ENCODE data around the gene NPEPL1.

Gene NPEPL1

DNA sequence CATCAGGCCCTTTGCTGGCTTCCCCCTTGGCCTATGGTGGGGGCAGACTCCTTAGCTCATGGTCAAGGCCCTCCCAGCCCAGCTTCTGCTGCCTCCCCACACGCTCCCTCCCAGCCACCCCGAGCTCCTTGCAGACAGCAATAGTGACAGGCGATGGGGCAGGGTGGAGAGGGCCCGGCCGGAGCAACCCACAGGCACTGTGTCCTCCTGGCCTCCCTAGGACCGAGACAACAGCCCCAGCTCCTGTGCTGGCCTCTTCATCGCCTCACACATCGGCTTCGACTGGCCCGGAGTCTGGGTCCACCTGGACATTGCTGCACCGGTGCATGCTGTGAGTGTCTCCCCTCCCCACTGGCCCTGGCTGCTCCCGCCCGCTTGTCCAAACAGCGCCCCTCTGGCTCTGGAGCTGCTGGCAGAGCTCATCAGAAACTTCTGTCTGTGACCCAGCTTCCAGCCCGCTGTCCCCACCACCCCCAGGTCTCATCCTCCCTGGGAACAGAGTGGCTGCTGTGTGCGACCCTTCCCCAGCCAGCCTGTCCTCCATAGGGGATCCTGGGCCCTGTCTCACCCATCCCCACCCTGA lies 21.8 kb downstream of the NPEPL1 start:
- Histone ChIP-seq H3K4me1 (ENCODE audit: control insufficient read depth, low read depth, low read length) (no peaks in the 10 kb centered on the region), H3K27me3 (ENCODE audit: control insufficient read depth, insufficient read depth, low read length) (no peaks in the 10 kb centered on the region), H3K9ac (ENCODE audit: low read length) (no peak overlapping the region), H3K27ac (ENCODE audit: low read length) (no peak overlapping the region), H3K9me3 (ENCODE audit: control insufficient read depth, low read depth, low read length) (no peaks in the 10 kb centered on the region), H3K36me3 (ENCODE audit: control insufficient read depth, low read depth, low read length) (peaks cover 2% of the 10 kb centered on the region), H3K4me3 (ENCODE audit: low read length) (no peak overlapping the region)

GRCh38 chr20:58714923-58715351 lies 22.3 kb downstream of the NPEPL1 start:
- H3K9ac ChIP-seq (ENCODE audit: low read length) = no peak overlapping the region
- H3K36me3 ChIP-seq (ENCODE audit: control insufficient read depth, low read depth, low read length) = no peaks in the 10 kb centered on the region
- no peaks in the 10 kb centered on the region for H3K4me1 ChIP-seq (ENCODE audit: control insufficient read depth, low read depth, low read length)
- no peak overlapping the region for H3K27ac ChIP-seq (ENCODE audit: low read length)
- no peaks in the 10 kb centered on the region for H3K9me3 ChIP-seq (ENCODE audit: control insufficient read depth, low read depth, low read length)
- no peak overlapping the region for H3K4me3 ChIP-seq (ENCODE audit: low read length)
- no peaks in the 10 kb centered on the region for H3K27me3 ChIP-seq (ENCODE audit: control insufficient read depth, insufficient read depth, low read length)

GRCh38 chr20:58715391-58715800 lies 22.8 kb downstream of the NPEPL1 start:
- no peak overlapping the region for H3K4me3 ChIP-seq (ENCODE audit: low read length)
- no peaks in the 10 kb centered on the region for H3K9me3 ChIP-seq (ENCODE audit: control insufficient read depth, low read depth, low read length)
- H3K36me3 ChIP-seq (ENCODE audit: control insufficient read depth, low read depth, low read length) = no peaks in the 10 kb centered on the region
- H3K27me3 ChIP-seq (ENCODE audit: control insufficient read depth, insufficient read depth, low read length) = no peaks in the 10 kb centered on the region
- no peak overlapping the region for H3K9ac ChIP-seq (ENCODE audit: low read length)
- no peak overlapping the region for H3K27ac ChIP-seq (ENCODE audit: low read length)
- no peaks in the 10 kb centered on the region for H3K4me1 ChIP-seq (ENCODE audit: control insufficient read depth, low read depth, low read length)

GRCh38 chr20:58715801-58716475 lies 23.3 kb downstream of the NPEPL1 start:
- H3K4me3 ChIP-seq (ENCODE audit: low read length) = no peak overlapping the region
- H3K9ac ChIP-seq (ENCODE audit: low read length) = no peak overlapping the region
- no peaks in the 10 kb centered on the region for H3K4me1 ChIP-seq (ENCODE audit: control insufficient read depth, low read depth, low read length)
- H3K36me3 ChIP-seq (ENCODE audit: control insufficient read depth, low read depth, low read length) = no peaks in the 10 kb centered on the region
- no peak overlapping the region for H3K27ac ChIP-seq (ENCODE audit: low read length)
- no peaks in the 10 kb centered on the region for H3K9me3 ChIP-seq (ENCODE audit: control insufficient read depth, low read depth, low read length)
- H3K27me3 ChIP-seq (ENCODE audit: control insufficient read depth, insufficient read depth, low read length) = no peaks in the 10 kb centered on the region

DNA sequence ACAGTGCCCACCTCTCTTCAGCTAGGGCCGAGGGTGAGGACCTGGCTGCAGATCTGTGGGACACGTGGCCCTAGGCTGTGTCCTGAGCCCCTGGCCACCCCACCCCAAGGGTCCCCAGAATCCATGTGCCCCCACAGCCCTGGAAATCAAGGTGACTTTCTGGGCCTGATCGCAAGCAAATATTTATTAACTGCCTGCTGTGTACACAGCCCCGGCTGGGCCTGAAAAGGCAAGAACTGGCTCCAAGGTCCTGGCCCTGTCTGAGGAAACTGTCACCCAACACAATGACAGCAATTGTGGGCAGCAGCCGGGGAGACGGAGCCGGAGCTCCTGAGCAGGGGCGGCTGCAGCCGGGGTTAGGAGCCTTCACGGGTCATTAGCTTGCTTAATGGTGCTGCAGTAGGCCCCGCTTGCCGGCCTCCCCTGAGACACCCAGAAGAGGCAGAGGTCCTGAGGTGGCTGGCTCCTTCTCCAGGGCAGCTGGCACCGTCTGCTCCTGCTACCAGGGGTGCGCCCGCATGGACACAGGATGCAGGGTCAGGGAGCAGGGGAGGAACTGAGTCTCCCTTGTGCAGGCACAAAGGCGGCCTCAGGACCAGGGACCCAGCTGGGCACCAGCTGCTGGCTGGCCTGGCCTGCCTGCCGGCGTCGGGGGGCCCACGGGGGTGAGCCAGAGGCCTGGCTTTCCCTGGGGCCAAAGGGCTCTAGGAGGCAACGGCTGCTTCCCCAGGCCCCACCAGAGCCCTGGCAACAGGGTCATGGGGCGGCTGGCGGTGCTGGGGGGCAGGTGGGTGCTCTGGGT lies 24.1 kb downstream of the NPEPL1 start:
- H3K27ac ChIP-seq (ENCODE audit: low read length) = no peak overlapping the region
- H3K36me3 ChIP-seq (ENCODE audit: control insufficient read depth, low read depth, low read length) = no peaks in the 10 kb centered on the region
- H3K27me3 ChIP-seq (ENCODE audit: control insufficient read depth, insufficient read depth, low read length) = no peaks in the 10 kb centered on the region
- no peak overlapping the region for H3K4me3 ChIP-seq (ENCODE audit: low read length)
- H3K9me3 ChIP-seq (ENCODE audit: control insufficient read depth, low read depth, low read length) = no peaks in the 10 kb centered on the region
- H3K9ac ChIP-seq (ENCODE audit: low read length) = no peak overlapping the region
- no peaks in the 10 kb centered on the region for H3K4me1 ChIP-seq (ENCODE audit: control insufficient read depth, low read depth, low read length)

- Histone ChIP-seq H3K9ac (ENCODE audit: low read length) (no peak overlapping the region), H3K36me3 (ENCODE audit: control insufficient read depth, low read depth, low read length) (no peaks in the 10 kb centered on the region), H3K4me1 (ENCODE audit: control insufficient read depth, low read depth, low read length) (no peaks in the 10 kb centered on the region), H3K4me3 (ENCODE audit: low read length) (no peak overlapping the region), H3K27ac (ENCODE audit: low read length) (no peak overlapping the region), H3K9me3 (ENCODE audit: control insufficient read depth, low read depth, low read length) (no peaks in the 10 kb centered on the region), H3K27me3 (ENCODE audit: control insufficient read depth, insufficient read depth, low read length) (no peaks in the 10 kb centered on the region)
Observed at GRCh38 chr20:58717278-58718091, 24.9 kb downstream of the NPEPL1 start.

DNA sequence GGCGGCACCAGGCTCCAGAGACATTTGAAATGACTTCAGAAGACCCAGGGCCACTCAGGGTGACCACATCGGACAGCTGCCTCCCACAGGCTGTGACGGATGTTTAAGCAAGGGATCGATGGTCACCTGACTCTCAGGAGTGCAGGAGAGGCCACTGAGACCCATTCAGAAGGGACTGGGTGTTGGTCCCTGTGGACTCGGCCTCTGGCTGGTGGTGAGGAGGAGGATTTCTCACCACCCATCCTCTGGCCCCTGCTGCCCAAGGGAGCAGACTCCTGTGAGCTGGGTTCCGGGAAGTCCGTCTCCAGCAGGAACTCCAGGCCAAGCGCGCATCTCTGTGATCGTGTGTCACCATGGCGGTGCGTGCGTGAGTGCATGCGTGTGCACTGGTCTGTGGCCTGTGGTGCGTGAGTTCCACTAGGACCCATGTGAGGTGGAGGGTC lies 25.5 kb downstream of the NPEPL1 start:
- Histone ChIP-seq H3K4me1 (ENCODE audit: control insufficient read depth, low read depth, low read length) (no peaks in the 10 kb centered on the region), H3K9me3 (ENCODE audit: control insufficient read depth, low read depth, low read length) (no peaks in the 10 kb centered on the region), H3K4me3 (ENCODE audit: low read length) (no peak overlapping the region), H3K27me3 (ENCODE audit: control insufficient read depth, insufficient read depth, low read length) (no peaks in the 10 kb centered on the region), H3K36me3 (ENCODE audit: control insufficient read depth, low read depth, low read length) (no peaks in the 10 kb centered on the region), H3K27ac (ENCODE audit: low read length) (no peak overlapping the region), H3K9ac (ENCODE audit: low read length) (no peak overlapping the region)

GRCh38 chr20:58718729-58719128 lies 26.1 kb downstream of the NPEPL1 start:
- no peaks in the 10 kb centered on the region for H3K27me3 ChIP-seq (ENCODE audit: control insufficient read depth, insufficient read depth, low read length)
- no peak overlapping the region for H3K27ac ChIP-seq (ENCODE audit: low read length)
- no peaks in the 10 kb centered on the region for H3K4me1 ChIP-seq (ENCODE audit: control insufficient read depth, low read depth, low read length)
- no peak overlapping the region for H3K4me3 ChIP-seq (ENCODE audit: low read length)
- no peak overlapping the region for H3K9ac ChIP-seq (ENCODE audit: low read length)
- no peaks in the 10 kb centered on the region for H3K9me3 ChIP-seq (ENCODE audit: control insufficient read depth, low read depth, low read length)
- no peaks in the 10 kb centered on the region for H3K36me3 ChIP-seq (ENCODE audit: control insufficient read depth, low read depth, low read length)

DNA sequence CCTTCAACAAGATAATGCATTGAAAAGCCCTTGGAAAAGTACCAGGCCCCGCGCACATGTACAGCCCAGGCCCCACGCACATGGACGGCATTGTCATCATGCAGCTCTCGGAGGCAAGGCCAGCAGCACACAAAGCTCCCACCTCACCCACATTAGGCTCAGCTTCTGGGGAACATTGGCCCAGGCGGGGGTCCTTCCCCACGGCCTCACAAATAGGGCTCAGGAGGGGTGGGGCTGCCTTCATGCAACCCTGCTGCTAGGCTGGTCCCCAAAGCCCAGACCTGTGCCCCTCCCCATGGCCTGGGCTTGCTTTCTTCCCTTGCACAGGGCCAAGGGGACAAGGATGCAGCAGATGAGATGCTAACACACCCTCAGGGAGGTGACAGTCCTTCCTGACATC lies 26.7 kb downstream of the NPEPL1 start:
- H3K9ac ChIP-seq (ENCODE audit: low read length) = no peak overlapping the region
- no peaks in the 10 kb centered on the region for H3K27me3 ChIP-seq (ENCODE audit: control insufficient read depth, insufficient read depth, low read length)
- no peaks in the 10 kb centered on the region for H3K4me1 ChIP-seq (ENCODE audit: control insufficient read depth, low read depth, low read length)
- no peak overlapping the region for H3K4me3 ChIP-seq (ENCODE audit: low read length)
- no peaks in the 10 kb centered on the region for H3K36me3 ChIP-seq (ENCODE audit: control insufficient read depth, low read depth, low read length)
- H3K9me3 ChIP-seq (ENCODE audit: control insufficient read depth, low read depth, low read length) = no peaks in the 10 kb centered on the region
- no peak overlapping the region for H3K27ac ChIP-seq (ENCODE audit: low read length)

GRCh38 chr20:58719971-58720371 lies 27.4 kb downstream of the NPEPL1 start:
- Histone ChIP-seq H3K9ac (ENCODE audit: low read length) (no peak overlapping the region), H3K27ac (ENCODE audit: low read length) (no peak overlapping the region), H3K27me3 (ENCODE audit: control insufficient read depth, insufficient read depth, low read length) (no peaks in the 10 kb centered on the region), H3K4me3 (ENCODE audit: low read length) (no peak overlapping the region), H3K36me3 (ENCODE audit: control insufficient read depth, low read depth, low read length) (no peaks in the 10 kb centered on the region), H3K9me3 (ENCODE audit: control insufficient read depth, low read depth, low read length) (no peaks in the 10 kb centered on the region), H3K4me1 (ENCODE audit: control insufficient read depth, low read depth, low read length) (no peaks in the 10 kb centered on the region)

DNA sequence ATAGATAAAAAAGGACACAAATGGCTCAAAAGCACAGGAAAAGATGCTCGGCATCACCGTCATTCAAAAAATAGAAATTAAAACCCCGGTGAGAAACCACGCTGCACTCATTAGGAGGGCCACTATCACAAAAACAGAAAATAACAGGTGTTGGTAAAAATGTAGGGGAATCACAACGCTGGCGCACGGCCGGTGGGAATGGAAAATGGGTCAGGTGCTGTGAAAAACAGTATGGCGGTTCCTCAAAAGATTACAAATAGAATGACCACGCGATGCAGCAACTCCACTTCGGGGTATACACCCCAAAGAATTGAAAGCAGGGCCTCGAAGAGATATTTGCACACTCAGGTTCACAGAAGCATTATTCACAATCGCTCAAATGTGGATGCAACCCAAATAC lies 28.3 kb downstream of the NPEPL1 start:
- Histone ChIP-seq H3K4me1 (ENCODE audit: control insufficient read depth, low read depth, low read length) (no peaks in the 10 kb centered on the region), H3K36me3 (ENCODE audit: control insufficient read depth, low read depth, low read length) (no peaks in the 10 kb centered on the region), H3K9ac (ENCODE audit: low read length) (no peak overlapping the region), H3K4me3 (ENCODE audit: low read length) (no peak overlapping the region), H3K27me3 (ENCODE audit: control insufficient read depth, insufficient read depth, low read length) (no peaks in the 10 kb centered on the region), H3K9me3 (ENCODE audit: control insufficient read depth, low read depth, low read length) (no peaks in the 10 kb centered on the region), H3K27ac (ENCODE audit: low read length) (no peak overlapping the region)

All from iPS-18a (cell line).